Measurements from ENCODE around the gene GOLIM4. TPM values are rescaled to one million over a fixed set of nuclear protein-coding genes. Genes with fewer than 3 reads are reported as not detected.

The GOLIM4 gene
- total RNA-seq, 1 donor from 2014 or later, result 26.1 TPM

DNA sequence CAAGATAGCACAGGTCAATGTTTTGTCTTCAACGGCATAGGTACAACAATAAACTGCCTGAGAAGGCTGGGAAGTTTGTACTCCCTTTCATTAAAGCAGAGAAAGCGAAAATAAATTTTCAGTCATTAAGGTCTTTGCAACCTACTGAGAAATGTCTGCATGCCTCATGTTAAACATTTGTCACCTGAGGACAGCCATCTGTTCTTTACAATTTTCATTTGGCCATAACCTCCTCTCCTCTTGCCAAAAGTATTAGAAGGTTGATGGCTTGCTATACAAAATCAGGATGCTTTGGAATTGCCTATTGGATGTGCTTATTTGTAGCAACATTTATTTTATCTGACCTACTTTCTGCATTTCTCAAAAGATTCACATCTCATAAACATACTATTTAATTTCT, 122.7 kb downstream of the GOLIM4 start:
- DNase-seq (ENCODE audit: low read depth) (no peak), FAIRE-seq (no peak)
- TF ChIP-seq, protein P1, sequence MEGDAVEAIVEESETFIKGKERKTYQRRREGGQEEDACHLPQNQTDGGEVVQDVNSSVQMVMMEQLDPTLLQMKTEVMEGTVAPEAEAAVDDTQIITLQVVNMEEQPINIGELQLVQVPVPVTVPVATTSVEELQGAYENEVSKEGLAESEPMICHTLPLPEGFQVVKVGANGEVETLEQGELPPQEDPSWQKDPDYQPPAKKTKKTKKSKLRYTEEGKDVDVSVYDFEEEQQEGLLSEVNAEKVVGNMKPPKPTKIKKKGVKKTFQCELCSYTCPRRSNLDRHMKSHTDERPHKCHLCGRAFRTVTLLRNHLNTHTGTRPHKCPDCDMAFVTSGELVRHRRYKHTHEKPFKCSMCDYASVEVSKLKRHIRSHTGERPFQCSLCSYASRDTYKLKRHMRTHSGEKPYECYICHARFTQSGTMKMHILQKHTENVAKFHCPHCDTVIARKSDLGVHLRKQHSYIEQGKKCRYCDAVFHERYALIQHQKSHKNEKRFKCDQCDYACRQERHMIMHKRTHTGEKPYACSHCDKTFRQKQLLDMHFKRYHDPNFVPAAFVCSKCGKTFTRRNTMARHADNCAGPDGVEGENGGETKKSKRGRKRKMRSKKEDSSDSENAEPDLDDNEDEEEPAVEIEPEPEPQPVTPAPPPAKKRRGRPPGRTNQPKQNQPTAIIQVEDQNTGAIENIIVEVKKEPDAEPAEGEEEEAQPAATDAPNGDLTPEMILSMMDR (IDR thresholded peaks at IDR 0.05; ENCODE audit: insufficient read depth, low read length, severe bottlenecking), result no peak
- no peak overlapping the region for H3K4me3 ChIP-seq (ENCODE audit: low read depth, low read length)
- H3K27me3 ChIP-seq (ENCODE audit: control insufficient read depth, insufficient read depth, low read length), result no peaks in the 10 kb centered on the region
- H3K36me3 ChIP-seq (ENCODE audit: control insufficient read depth, insufficient read depth, low read length), result no peaks in the 10 kb centered on the region

GRCh38 chr3:167972502-167972901, 123.2 kb downstream of the GOLIM4 start:
- no peaks in the 10 kb centered on the region for H3K36me3 ChIP-seq (ENCODE audit: control insufficient read depth, insufficient read depth, low read length)
- H3K4me3 ChIP-seq (ENCODE audit: low read depth, low read length), result no peak overlapping the region
- TF ChIP-seq, protein P1 (IDR thresholded peaks at IDR 0.05; ENCODE audit: insufficient read depth, low read length, severe bottlenecking), result no peak
- no peaks in the 10 kb centered on the region for H3K27me3 ChIP-seq (ENCODE audit: control insufficient read depth, insufficient read depth, low read length)
- no peak for DNase-seq (ENCODE audit: low read depth)
- no peak for FAIRE-seq

DNA sequence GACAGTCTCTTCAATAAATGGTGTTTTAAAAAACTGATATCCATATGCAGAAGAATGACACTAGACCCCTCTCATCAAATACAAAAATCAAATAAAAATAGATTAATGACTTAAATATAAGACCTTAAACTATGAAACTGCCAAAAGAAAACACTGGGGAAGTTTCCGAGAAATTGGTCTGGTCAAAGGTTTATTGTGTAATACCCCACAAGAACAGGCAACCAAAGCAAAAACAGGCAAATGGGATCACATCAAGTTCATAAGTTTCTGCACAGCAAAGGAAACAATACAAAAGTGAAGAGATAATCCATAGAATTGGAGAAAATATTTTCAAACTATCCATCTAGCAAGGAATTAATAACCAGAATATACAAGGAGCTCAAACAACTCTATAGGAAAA, 126.2 kb downstream of the GOLIM4 start:
- no peaks in the 10 kb centered on the region for H3K36me3 ChIP-seq (ENCODE audit: control insufficient read depth, insufficient read depth, low read length)
- TF ChIP-seq, protein P1 (IDR thresholded peaks at IDR 0.05; ENCODE audit: insufficient read depth, low read length, severe bottlenecking), result no peak
- FAIRE-seq (no peak), DNase-seq (ENCODE audit: low read depth) (no peak)
- no peaks in the 10 kb centered on the region for H3K27me3 ChIP-seq (ENCODE audit: control insufficient read depth, insufficient read depth, low read length)
- H3K4me3 ChIP-seq (ENCODE audit: low read depth, low read length), result no peak overlapping the region

GRCh38 chr3:167967257-167968036, 128.3 kb downstream of the GOLIM4 start:
- FAIRE-seq (no peak), DNase-seq (ENCODE audit: low read depth) (peak; percentile 21)
- Histone ChIP-seq H3K4me3 (ENCODE audit: low read depth, low read length) (no peak overlapping the region), H3K36me3 (ENCODE audit: control insufficient read depth, insufficient read depth, low read length) (no peaks in the 10 kb centered on the region), H3K27me3 (ENCODE audit: control insufficient read depth, insufficient read depth, low read length) (no peaks in the 10 kb centered on the region)
- TF ChIP-seq, protein P1 (IDR thresholded peaks at IDR 0.05; ENCODE audit: insufficient read depth, low read length, severe bottlenecking), result no peak
